ENCODE results near the gene ASTL.

Gene ASTL

GRCh38 chr2:96075199-96075771 lies 63.0 kb downstream of the ASTL start:
- DNase-seq (ENCODE audit: low read depth in 1 of 2, low spot score in 1 of 2): no peak
- TF ChIP-seq GABPA (IDR thresholded peaks at IDR 0.05; ENCODE audit: low read depth) (no peak), CTCF (IDR thresholded peaks at IDR 0.05; ENCODE audit: insufficient read depth, low read length) (no peak), SPI1 (IDR thresholded peaks at IDR 0.05; ENCODE audit: borderline replicate concordance, low read depth) (no peak), POLR2AphosphoS5 (IDR thresholded peaks at IDR 0.05; ENCODE audit: low read depth) (no peak)
- TF ChIP-seq, protein P1, sequence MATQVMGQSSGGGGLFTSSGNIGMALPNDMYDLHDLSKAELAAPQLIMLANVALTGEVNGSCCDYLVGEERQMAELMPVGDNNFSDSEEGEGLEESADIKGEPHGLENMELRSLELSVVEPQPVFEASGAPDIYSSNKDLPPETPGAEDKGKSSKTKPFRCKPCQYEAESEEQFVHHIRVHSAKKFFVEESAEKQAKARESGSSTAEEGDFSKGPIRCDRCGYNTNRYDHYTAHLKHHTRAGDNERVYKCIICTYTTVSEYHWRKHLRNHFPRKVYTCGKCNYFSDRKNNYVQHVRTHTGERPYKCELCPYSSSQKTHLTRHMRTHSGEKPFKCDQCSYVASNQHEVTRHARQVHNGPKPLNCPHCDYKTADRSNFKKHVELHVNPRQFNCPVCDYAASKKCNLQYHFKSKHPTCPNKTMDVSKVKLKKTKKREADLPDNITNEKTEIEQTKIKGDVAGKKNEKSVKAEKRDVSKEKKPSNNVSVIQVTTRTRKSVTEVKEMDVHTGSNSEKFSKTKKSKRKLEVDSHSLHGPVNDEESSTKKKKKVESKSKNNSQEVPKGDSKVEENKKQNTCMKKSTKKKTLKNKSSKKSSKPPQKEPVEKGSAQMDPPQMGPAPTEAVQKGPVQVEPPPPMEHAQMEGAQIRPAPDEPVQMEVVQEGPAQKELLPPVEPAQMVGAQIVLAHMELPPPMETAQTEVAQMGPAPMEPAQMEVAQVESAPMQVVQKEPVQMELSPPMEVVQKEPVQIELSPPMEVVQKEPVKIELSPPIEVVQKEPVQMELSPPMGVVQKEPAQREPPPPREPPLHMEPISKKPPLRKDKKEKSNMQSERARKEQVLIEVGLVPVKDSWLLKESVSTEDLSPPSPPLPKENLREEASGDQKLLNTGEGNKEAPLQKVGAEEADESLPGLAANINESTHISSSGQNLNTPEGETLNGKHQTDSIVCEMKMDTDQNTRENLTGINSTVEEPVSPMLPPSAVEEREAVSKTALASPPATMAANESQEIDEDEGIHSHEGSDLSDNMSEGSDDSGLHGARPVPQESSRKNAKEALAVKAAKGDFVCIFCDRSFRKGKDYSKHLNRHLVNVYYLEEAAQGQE (IDR thresholded peaks at IDR 0.05; ENCODE audit: insufficient replicate concordance, low read depth): no peak

DNA sequence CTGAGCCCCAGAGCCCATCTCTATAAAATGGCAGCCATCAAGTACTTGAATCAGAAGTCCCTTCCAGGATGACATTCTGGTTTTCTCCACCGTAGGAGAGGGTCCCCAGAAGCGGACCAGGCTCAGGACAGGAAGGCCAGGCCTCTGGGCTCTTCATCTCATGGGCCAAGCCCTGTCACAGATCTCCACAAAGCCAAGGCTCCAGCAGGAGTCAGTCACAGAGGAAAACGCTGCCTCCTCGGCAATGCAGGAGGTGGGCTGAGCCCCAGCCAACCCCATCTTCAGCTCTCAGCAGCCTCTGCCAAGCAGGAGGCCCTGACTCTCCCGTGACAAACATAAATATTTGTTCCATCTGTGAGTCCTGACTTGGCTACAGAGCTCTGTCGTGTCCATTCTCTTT lies 64.1 kb downstream of the ASTL start:
- H3K27me3 ChIP-seq (ENCODE audit: insufficient read depth, poor library complexity, severe bottlenecking): no peaks in the 10 kb centered on the region
- TF ChIP-seq, protein P1 (IDR thresholded peaks at IDR 0.05; ENCODE audit: insufficient replicate concordance, low read depth): no peak
- TF ChIP-seq CTCF (IDR thresholded peaks at IDR 0.05; ENCODE audit: insufficient read depth, low read length) (no peak), POLR2AphosphoS5 (IDR thresholded peaks at IDR 0.05; ENCODE audit: low read depth) (no peak), GABPA (IDR thresholded peaks at IDR 0.05; ENCODE audit: low read depth) (no peak), SPI1 (IDR thresholded peaks at IDR 0.05; ENCODE audit: borderline replicate concordance, low read depth) (no peak)
- H3K4me3 ChIP-seq (replicated peaks; ENCODE audit: insufficient read depth, low read length): no peak overlapping the region
- DNase-seq (ENCODE audit: low read depth in 1 of 2, low spot score in 1 of 2): no peak
- H3K27ac ChIP-seq (replicated peaks): no peak overlapping the region

More at GRCh38 chr2:96075199-96075771, 63.0 kb downstream of the ASTL start:
- H3K27ac ChIP-seq (replicated peaks): no peak overlapping the region
- no peaks in the 10 kb centered on the region for H3K27me3 ChIP-seq (ENCODE audit: insufficient read depth, poor library complexity, severe bottlenecking)
- H3K4me3 ChIP-seq (replicated peaks; ENCODE audit: insufficient read depth, low read length): no peak overlapping the region

DNA sequence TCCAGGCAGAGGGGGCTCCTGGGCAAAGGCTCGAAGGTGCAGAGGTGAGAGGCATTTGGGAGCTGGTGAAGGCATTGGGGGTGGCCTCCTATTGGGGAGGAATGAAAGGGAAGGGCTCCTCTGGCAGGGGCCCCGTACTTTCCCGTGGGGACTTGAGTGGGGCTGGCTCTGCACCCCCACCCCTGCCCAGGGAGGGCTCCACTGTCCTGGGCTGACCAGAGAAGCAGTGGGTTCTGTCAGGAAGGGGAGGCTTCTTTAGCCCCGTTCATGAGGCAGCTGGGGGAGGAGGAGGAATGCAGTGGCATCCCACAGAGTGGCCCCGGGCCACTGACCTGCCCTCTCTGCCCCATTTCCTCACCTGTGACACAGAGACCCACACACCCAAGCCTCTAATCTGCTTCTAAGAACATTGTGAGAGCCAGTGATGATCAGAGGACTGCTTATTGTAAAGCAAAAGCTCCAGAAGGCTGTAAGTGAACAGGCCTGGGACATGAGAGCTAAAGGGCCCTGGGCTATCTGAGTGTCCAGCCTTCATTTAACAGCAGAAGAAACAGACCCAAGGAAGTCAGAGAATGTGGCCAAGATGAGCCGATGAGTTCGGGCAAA lies 65.0 kb downstream of the ASTL start:
- no peak overlapping the region for H3K27ac ChIP-seq (replicated peaks)
- H3K4me3 ChIP-seq (replicated peaks; ENCODE audit: insufficient read depth, low read length): no peak overlapping the region
- no peak for TF ChIP-seq GABPA (IDR thresholded peaks at IDR 0.05; ENCODE audit: low read depth)
- no peak for TF ChIP-seq CTCF (IDR thresholded peaks at IDR 0.05; ENCODE audit: insufficient read depth, low read length)
- DNase-seq (ENCODE audit: low read depth in 1 of 2, low spot score in 1 of 2): no peak
- no peaks in the 10 kb centered on the region for H3K27me3 ChIP-seq (ENCODE audit: insufficient read depth, poor library complexity, severe bottlenecking)

Measured in HL-60 (cell line).